Measurements from ENCODE around the gene RPL36.

The RPL36 gene

GRCh38 chr19:5707576-5708575, 17.8 kb downstream of the RPL36 start:
- Histone ChIP-seq H3K9me3 (no peaks in the 10 kb centered on the region), H3K27me3 (no peaks in the 10 kb centered on the region), H3K4me1 (no peaks in the 10 kb centered on the region), H3K4me3 (ENCODE audit: low read depth, low read length) (no peak overlapping the region), H3K36me3 (peaks cover 95% of the 10 kb centered on the region)
- DNase-seq = no peak
- TF ChIP-seq CTCF (IDR thresholded peaks at IDR 0.05; ENCODE audit: low read depth, low read length) = no peak

DNA sequence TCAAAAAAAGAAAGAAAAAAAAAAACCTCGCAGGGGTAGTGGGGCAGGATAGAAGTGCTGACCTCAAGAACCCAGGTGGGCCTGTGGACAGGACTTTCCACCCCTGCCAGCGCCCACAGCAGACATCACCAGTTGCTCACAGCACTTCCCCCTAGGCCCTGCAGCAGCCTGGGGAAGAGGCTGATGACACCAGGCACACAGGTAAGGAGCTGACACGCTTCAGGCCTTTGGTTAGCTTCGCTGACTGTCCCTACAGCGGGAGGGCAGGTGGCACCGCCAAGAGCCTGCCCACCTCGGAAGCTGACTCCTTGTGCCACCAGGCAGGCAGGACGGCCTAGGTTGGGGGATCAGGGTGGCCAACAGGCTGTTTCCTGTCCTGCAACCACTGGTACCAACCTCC, 20.9 kb downstream of the RPL36 start:
- DNase-seq = no peak
- H3K27me3 ChIP-seq = no peaks in the 10 kb centered on the region
- H3K4me3 ChIP-seq (ENCODE audit: low read depth, low read length) = no peak overlapping the region
- H3K9me3 ChIP-seq = no peaks in the 10 kb centered on the region
- TF ChIP-seq CTCF (IDR thresholded peaks at IDR 0.05; ENCODE audit: low read depth, low read length) = no peak
- peaks cover 83% of the 10 kb centered on the region for H3K36me3 ChIP-seq
- H3K4me1 ChIP-seq = no peaks in the 10 kb centered on the region

DNA sequence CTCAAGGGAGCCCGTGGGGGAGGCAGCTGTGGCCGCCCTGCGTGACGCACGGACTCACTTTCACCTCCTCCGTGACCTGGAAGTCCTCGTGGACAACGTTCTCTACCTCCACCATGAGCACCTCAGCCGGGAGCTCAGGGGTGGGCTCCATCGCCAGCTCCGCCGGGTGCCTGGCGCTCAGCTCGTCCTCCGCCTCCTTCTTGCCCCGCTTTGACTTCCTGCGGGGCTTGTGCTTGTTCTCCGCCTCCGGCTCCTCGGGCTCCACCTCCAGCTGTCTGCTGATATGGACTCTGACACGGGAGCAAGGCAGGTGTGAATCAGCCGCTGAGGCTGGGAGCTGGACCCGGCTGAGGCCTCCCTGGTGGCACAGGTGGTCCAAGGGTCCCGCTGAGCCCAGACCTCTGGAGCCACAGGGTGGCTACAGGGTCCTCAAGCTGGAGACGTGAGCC, 21.6 kb downstream of the RPL36 start:
- H3K4me3 ChIP-seq (ENCODE audit: low read depth, low read length) = no peak overlapping the region
- H3K36me3 ChIP-seq = peaks cover 76% of the 10 kb centered on the region
- H3K4me1 ChIP-seq = no peaks in the 10 kb centered on the region
- H3K27me3 ChIP-seq = no peaks in the 10 kb centered on the region
- no peak for DNase-seq
- H3K9me3 ChIP-seq = no peaks in the 10 kb centered on the region
- no peak for TF ChIP-seq CTCF (IDR thresholded peaks at IDR 0.05; ENCODE audit: low read depth, low read length)

- H3K4me1 ChIP-seq = no peaks in the 10 kb centered on the region
- peaks cover 75% of the 10 kb centered on the region for H3K36me3 ChIP-seq
- no peak for TF ChIP-seq CTCF (IDR thresholded peaks at IDR 0.05; ENCODE audit: low read depth, low read length)
- H3K27me3 ChIP-seq = no peaks in the 10 kb centered on the region
- no peak for DNase-seq
- no peak overlapping the region for H3K4me3 ChIP-seq (ENCODE audit: low read depth, low read length)
- no peaks in the 10 kb centered on the region for H3K9me3 ChIP-seq
These were observed 23.1 kb downstream of the RPL36 start for GRCh38 chr19:5713228-5713627.

DNA sequence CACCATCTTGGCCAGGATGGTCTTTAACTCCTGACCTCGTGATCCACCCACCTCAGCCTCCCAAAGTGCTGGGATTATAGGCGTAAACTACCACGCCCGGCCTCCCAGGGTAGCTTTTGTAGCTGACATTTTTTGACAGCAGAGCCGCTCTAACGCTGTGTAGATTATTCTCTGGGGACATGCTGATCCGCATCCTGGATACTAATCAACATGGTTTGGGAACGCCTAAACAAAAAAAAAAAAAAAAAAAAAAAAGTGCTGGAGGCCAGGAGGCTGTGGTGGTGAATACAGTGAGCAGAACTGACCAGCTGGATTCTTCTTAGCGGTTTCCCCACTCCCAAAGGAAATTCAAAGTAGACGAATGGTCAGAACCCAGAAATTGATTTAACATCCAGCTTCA, 24.7 kb downstream of the RPL36 start:
- no peak for TF ChIP-seq CTCF (IDR thresholded peaks at IDR 0.05; ENCODE audit: low read depth, low read length)
- no peak overlapping the region for H3K4me3 ChIP-seq (ENCODE audit: low read depth, low read length)
- H3K4me1 ChIP-seq = no peaks in the 10 kb centered on the region
- H3K9me3 ChIP-seq = no peaks in the 10 kb centered on the region
- DNase-seq = no peak
- H3K36me3 ChIP-seq = peaks cover 63% of the 10 kb centered on the region
- H3K27me3 ChIP-seq = no peaks in the 10 kb centered on the region
